A673 (cell line): Measurements from ENCODE around the gene ITGA6. TPM values are rescaled to one million over a fixed set of nuclear protein-coding genes. Genes with fewer than 3 reads are reported as not detected.

Source experiments
- BruUV-seq: library from RNA; stranded (reverse); fragments of 400-500 nt; replicated peaks from 2 replicates; lab custom pipeline; 2021; lab: Mats Ljungman, UMichigan
- CTCF ChIA-PET: fragments of 300-600 bp; sonication (Branson Sonifier 250); formaldehyde crosslinking; loops from one replicate; lab custom pipeline; 2022; ENCODE audit warnings: antibody characterized with exemption; lab: Charles Lee
- POLR2A ChIA-PET: fragments of 300-600 bp; sonication (Branson Sonifier 250); formaldehyde crosslinking; loops from one replicate; lab custom pipeline; 2022; ENCODE audit warnings: antibody characterized with exemption; ENCODE audit not compliant: low non-redundant PET; lab: Charles Lee
- DNase-seq: peaks from one replicate; pipeline ENCODE4 v3.0.0-alpha.2; 2015; ENCODE audit warnings: low spot score
- H3K27ac ChIP-seq: fragments of 200-600 bp; sonication (generic); 2 replicates; pipeline ENCODE4 v1.5.1; 2016; ENCODE audit warnings: mixed run types, low read depth, mild to moderate bottlenecking, mixed read lengths, antibody characterized with exemption, low read length; ENCODE audit not compliant: poor library complexity, severe bottlenecking
- H3K27me3 ChIP-seq: fragments of 200-600 bp; sonication (generic); replicated peaks from 2 replicates; pipeline ENCODE4 v1.6.1; 2017; ENCODE audit warnings: mixed run types, low read depth, mild to moderate bottlenecking, mixed read lengths, antibody characterized with exemption, low read length; ENCODE audit not compliant: insufficient read depth, poor library complexity
- H3K36me3 ChIP-seq: fragments of 200-600 bp; sonication (generic); 2 replicates; pipeline ENCODE4 v1.6.1; 2016; ENCODE audit warnings: mixed run types, mild to moderate bottlenecking, mixed read lengths, antibody characterized with exemption, low read length; ENCODE audit not compliant: insufficient read depth, poor library complexity, severe bottlenecking
- H3K4me1 ChIP-seq: fragments of 200-600 bp; sonication (generic); 2 replicates; pipeline ENCODE4 v1.6.1; 2017; ENCODE audit warnings: mixed run types, mild to moderate bottlenecking, mixed read lengths, antibody characterized with exemption, low read length; ENCODE audit not compliant: insufficient read depth, poor library complexity, severe bottlenecking
- H3K4me3 ChIP-seq: fragments of 200-600 bp; sonication (generic); 2 replicates; pipeline ENCODE4 v1.5.1; 2016; ENCODE audit warnings: low read depth, mixed run types, mild to moderate bottlenecking, mixed read lengths, low read length; ENCODE audit not compliant: poor library complexity, severe bottlenecking
- H3K9me3 ChIP-seq: fragments of 200-600 bp; sonication (generic); 2 replicates; pipeline ENCODE4 v1.6.1; 2016; ENCODE audit warnings: mixed run types, low read depth, mild to moderate bottlenecking, mixed read lengths, antibody characterized with exemption, low read length; ENCODE audit not compliant: poor library complexity, severe bottlenecking
- CTCF ChIP-seq: fragments of 300-800, 200-600 bp; sonication (generic); conservative IDR thresholded peaks from 2 replicates; pipeline ENCODE4 v1.5.1; 2017; ENCODE audit warnings: low read depth, mild to moderate bottlenecking, antibody characterized with exemption, low read length, moderate library complexity, mixed read lengths
- EZH2 ChIP-seq: fragments of 200-600 bp; sonication (generic); IDR thresholded peaks from 2 replicates; pipeline ENCODE4 v1.6.1; 2017; ENCODE audit warnings: borderline replicate concordance, low read depth, mild to moderate bottlenecking, mixed read lengths, antibody characterized with exemption, low read length; ENCODE audit not compliant: poor library complexity, severe bottlenecking
- intact Hi-C: fragments of 100-400 bp; cut with micrococcal nuclease; formaldehyde crosslinking; loops from one replicate; pipeline ENCODE4 v1.10.0; 2022; ENCODE audit not compliant: unreplicated experiment
- total RNA-seq: library from RNA; stranded (reverse); gene quantifications from 2 replicates; pipeline ENCODE4 v1.2.3, GENCODE V29; 2021

The ITGA6 gene
- total RNA-seq, 1 experiment from 2014 or later: 7.7 TPM

- ChIA-PET POLR2A (no interaction called here), CTCF (interaction anchor here (1.0 kb wide), 1 partner anchor 50 kb away, joined by 3 read pairs; no protein-coding TSS in a partner anchor)
- H3K9me3 ChIP-seq: no peaks in the 10 kb centered on the region
- no TSS peak for BruUV-seq
- H3K36me3 ChIP-seq: no peaks in the 10 kb centered on the region
- no peaks in the 10 kb centered on the region for H3K27me3 ChIP-seq
- no peak for DNase-seq
- H3K4me3 ChIP-seq: no peak overlapping the region
- H3K4me1 ChIP-seq: no peaks in the 10 kb centered on the region
- TF ChIP-seq EZH2 (no peak), CTCF (no peak)
- intact Hi-C loops: no loop called here
- H3K27ac ChIP-seq: no peak overlapping the region
Measured at GRCh38 chr2:172415157-172415864, 12.1 kb upstream of the ITGA6 start.

GRCh38 chr2:172415865-172416183 lies 11.6 kb upstream of the ITGA6 start:
- no peak overlapping the region for H3K4me3 ChIP-seq
- DNase-seq: no peak
- H3K27ac ChIP-seq: no peak overlapping the region
- H3K4me1 ChIP-seq: no peaks in the 10 kb centered on the region
- CTCF ChIA-PET: interaction anchor here (1.0 kb wide), 1 partner anchor 50 kb away, joined by 3 read pairs; no protein-coding TSS in a partner anchor
- intact Hi-C loops: no loop called here
- no TSS peak for BruUV-seq
- H3K36me3 ChIP-seq: no peaks in the 10 kb centered on the region
- POLR2A ChIA-PET: no interaction called here
- H3K9me3 ChIP-seq: no peaks in the 10 kb centered on the region
- TF ChIP-seq CTCF: no peak
- no peak for TF ChIP-seq EZH2
- H3K27me3 ChIP-seq: no peaks in the 10 kb centered on the region

DNA sequence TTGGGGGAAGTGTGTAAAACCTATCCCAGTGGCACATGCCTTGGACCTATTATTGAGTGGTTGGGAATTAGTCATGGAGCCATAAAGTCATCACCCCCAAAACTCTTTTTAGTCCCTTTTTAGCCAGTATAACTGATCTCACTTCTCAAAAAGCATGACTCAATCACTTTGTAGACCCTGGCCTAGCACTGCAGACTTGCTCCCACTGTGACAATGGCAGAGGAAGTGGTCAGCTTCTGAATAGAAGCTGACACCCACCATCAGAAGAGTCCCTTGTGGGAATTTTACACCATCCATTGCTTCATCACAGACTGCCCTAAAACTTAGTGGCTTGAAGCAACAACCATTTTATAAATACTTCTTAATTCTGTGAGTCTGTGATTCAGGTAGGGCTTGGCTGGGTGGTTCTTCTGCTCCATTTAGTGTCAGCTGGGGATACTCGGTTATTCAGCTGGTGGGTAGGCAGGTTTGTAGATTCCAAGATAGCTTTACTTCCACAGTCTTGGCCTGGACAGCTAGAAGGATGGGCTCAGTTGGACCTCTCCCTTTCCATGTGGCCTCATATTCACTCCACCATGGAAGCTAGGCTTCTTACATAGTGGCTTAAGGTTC lies 10.8 kb upstream of the ITGA6 start:
- no peak overlapping the region for H3K27ac ChIP-seq
- TF ChIP-seq CTCF (no peak), EZH2 (no peak)
- H3K9me3 ChIP-seq: no peaks in the 10 kb centered on the region
- H3K4me3 ChIP-seq: no peak overlapping the region
- H3K36me3 ChIP-seq: no peaks in the 10 kb centered on the region
- no peaks in the 10 kb centered on the region for H3K27me3 ChIP-seq
- no TSS peak for BruUV-seq
- no peak for DNase-seq
- H3K4me1 ChIP-seq: no peaks in the 10 kb centered on the region
- ChIA-PET CTCF (no interaction called here), POLR2A (no interaction called here)
- intact Hi-C loops: no loop called here
